Gastroesophageal sphincter (tissue), 3 donors: Measurements from ENCODE around the gene NFAM1.

Experiments
- POLR2A ChIP-seq, 2 donors: fragments of 450-650 bp; IDR thresholded peaks; one replicate each; pipeline ENCODE4 v1.6.1; 2017; ENCODE audit warnings: antibody characterized with exemption in 2 of 2, mild to moderate bottlenecking in 2 of 2, moderate library complexity in 1 of 2
- POLR2AphosphoS5 ChIP-seq: sonication (generic); formaldehyde crosslinking; IDR thresholded peaks from one replicate; pipeline ENCODE4 v1.6.1; 2017; ENCODE audit warnings: antibody characterized with exemption
- TF ChIP-seq, protein P1 (sequence below), 4 experiments: fragments of 200-600 bp in 2 of 4; fragments of 450-650 bp in 2 of 4; sonication (generic) in 1 of 4; IDR thresholded peaks; one replicate each; pipeline ENCODE4 v1.5.1; 2017 to 2019; ENCODE audit warnings: antibody characterized with exemption in 4 of 4, mild to moderate bottlenecking in 2 of 4, moderate library complexity in 2 of 4

DNA sequence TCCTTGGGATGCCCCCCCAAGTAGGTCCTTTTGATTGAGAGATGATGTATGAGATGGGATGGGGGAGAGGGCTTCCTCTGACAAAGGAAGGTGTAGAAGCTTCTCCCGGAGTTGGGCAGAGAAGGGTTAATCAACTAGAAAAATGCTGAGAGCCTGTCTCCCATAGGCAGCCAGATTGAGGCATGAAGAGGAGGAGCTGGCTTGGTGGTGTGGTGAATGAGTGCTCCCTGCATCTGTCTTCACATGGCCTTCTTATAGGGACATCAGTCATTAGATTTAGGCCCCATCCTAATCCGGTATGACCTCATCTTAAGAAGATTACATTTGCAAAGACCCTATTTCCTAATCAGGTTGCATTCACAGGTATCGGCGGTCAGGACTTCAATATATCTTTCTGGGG, 61.1 kb downstream of the NFAM1 start:
- TF ChIP-seq, protein P1, sequence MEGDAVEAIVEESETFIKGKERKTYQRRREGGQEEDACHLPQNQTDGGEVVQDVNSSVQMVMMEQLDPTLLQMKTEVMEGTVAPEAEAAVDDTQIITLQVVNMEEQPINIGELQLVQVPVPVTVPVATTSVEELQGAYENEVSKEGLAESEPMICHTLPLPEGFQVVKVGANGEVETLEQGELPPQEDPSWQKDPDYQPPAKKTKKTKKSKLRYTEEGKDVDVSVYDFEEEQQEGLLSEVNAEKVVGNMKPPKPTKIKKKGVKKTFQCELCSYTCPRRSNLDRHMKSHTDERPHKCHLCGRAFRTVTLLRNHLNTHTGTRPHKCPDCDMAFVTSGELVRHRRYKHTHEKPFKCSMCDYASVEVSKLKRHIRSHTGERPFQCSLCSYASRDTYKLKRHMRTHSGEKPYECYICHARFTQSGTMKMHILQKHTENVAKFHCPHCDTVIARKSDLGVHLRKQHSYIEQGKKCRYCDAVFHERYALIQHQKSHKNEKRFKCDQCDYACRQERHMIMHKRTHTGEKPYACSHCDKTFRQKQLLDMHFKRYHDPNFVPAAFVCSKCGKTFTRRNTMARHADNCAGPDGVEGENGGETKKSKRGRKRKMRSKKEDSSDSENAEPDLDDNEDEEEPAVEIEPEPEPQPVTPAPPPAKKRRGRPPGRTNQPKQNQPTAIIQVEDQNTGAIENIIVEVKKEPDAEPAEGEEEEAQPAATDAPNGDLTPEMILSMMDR (IDR thresholded peaks at IDR 0.05): no peak
- TF ChIP-seq POLR2A (IDR thresholded peaks at IDR 0.05) (no peak), POLR2AphosphoS5 (no peak)
